HG03469 (cell line): ENCODE results near the gene ANTXR2.

Source experiments
- ATAC-seq: cut with Tn5 transposase; IDR thresholded peaks from one replicate; pipeline ENCODE4 v1.9.1; 2021; ENCODE audit warnings: mild to moderate bottlenecking, moderate library complexity, moderate number of reproducible peaks; ENCODE audit not compliant: unreplicated experiment

The ANTXR2 gene

DNA sequence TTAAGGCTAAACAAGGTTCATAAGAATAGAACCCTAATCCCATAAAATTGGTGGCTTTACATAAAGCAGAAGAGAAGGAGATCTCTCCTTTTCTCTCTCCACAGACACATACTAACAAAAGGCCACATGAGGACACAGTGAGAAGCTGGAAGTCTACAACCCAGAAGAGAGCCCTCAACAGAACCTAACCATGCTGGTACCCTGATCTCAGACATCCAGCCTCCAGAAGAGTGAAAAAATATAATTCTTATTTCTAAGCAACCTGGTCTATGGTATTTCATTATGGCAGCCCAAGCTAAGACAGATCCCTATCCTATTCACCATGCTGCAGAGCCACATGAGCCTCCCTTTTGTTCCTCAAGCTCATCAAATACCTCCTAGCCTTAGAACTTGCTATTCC lies 195.5 kb downstream of the ANTXR2 start:
- ATAC-seq, result no peak

DNA sequence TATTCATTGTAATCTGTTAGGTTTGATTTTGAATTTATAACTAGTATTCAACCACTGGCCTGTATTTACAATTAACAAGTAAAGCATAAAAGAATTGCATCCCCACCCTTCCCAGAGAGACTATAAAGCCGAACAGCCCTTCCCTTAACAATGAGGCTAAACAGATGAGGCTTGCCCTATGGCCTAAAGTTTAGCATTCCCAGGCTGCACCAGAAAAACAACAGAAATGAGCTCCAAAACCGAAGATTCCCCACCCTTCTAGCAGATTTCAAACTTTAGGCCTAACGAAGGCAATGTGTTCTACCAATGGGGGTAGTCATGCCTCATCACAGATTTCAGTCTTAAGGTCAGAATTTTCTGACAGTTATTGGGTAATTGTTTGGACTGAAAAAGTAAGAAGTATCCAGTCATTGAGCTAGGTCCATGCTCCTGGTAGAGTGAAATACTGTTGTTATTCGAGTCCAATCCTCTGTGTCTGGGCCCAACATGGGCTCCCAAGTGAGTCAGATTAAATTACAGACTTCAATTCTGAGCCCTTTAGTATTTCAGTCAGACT lies 197.6 kb downstream of the ANTXR2 start:
- ATAC-seq, result no peak

- no peak for ATAC-seq
These were observed 198.8 kb downstream of the ANTXR2 start for GRCh38 chr4:79874197-79874596.

- ATAC-seq, result no peak
These were observed 200.3 kb downstream of the ANTXR2 start for GRCh38 chr4:79872738-79873137.

DNA sequence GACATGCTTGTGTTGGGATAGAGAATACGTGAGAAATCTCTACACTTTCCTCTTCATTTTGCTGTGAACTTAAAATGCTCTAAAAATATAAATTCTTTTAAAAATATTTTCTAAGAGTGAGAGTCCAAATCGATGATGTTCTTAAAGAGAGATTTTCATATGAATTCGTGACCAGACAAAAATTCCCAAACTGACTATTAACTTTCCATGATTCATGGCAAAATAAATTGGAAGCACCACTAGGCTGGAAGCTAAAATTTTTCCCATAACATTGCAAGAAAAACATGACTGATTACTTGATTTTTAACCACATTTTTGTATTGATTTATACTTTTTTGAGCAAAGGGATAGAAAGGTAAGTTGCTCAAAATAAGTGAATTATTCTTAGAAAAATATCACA lies 201.1 kb downstream of the ANTXR2 start:
- no peak for ATAC-seq

- ATAC-seq, result no peak
These were observed 203.3 kb downstream of the ANTXR2 start for GRCh38 chr4:79869597-79870237.

DNA sequence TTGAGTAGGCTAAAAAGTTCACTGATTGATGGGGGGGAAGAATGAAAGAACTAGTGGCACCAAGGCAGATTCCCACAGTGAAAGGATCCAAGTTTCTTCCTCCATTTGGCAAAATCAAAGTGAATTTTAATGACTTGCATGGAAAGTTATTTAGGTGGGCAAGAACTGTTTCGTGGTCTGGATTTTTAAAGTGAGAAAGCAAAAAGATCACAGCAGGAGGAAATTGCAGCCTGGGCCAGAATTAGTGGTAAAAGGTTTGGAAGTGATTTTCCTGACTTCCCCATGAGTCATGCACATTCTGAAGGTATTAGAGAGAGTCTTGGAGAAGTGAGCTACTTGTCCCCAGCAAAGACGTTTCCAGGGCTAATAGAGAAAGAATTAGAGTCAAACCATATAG lies 207.8 kb downstream of the ANTXR2 start:
- ATAC-seq, result no peak

GRCh38 chr4:79864500-79865200 lies 208.4 kb downstream of the ANTXR2 start:
- ATAC-seq, result no peak

GRCh38 chr4:79863333-79863732 lies 209.7 kb downstream of the ANTXR2 start:
- no peak for ATAC-seq

DNA sequence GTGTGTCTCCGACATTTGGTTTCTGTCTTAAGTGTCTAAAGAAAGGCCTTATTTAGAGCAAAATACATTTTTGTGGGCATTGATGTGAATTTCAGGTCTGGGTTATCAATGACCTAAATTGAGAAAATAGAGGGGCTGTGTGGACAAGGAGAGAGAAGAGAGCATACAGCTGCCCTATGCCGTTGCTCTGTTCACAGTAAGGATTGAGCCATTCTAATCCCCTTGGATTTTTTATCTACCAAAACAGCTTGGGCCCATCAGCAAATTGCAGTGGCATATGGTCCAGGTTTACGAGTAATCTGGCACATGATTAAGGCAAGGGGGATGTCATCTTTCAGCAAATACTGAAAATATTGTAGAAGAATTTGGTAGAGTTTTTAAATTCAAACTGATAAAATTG lies 210.2 kb downstream of the ANTXR2 start:
- no peak for ATAC-seq

DNA sequence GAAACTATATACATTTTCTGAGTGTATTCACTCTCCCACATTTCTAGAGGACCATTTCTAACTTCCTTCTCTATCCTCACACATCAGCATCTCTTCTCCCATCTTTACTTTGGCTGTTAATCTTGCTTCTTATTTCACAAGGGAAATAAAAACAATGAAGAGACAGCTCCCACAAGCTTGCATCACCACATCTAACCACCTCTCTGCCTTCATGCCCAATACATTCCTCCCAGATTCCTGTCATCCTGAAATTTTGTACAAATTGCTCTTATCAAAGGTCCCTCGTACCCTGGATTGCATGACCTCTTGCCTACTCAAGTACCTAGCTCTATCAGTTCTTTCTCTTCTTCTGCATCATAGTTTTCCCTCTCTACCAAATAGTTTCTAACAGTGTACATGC lies 215.2 kb downstream of the ANTXR2 start:
- no peak for ATAC-seq

DNA sequence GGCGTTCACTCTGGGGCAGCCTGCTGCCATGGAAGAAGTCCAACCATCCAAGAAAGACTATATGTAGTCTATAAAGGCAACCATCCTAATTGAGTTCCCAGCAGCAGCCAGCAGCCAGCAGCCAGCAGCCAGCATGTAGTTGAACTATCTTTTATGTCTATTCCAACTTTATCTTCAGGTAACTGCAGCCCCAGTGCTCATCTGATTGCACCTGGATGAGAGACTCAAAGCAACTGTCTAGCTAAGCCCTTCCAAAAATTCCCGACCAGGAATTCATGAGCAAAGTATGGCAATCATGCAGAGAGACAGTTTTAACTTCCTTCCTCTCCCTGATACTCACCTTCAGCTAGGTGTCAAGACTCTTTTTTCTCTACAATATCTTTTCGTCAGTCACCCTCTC lies 216.8 kb downstream of the ANTXR2 start:
- ATAC-seq, result no peak

DNA sequence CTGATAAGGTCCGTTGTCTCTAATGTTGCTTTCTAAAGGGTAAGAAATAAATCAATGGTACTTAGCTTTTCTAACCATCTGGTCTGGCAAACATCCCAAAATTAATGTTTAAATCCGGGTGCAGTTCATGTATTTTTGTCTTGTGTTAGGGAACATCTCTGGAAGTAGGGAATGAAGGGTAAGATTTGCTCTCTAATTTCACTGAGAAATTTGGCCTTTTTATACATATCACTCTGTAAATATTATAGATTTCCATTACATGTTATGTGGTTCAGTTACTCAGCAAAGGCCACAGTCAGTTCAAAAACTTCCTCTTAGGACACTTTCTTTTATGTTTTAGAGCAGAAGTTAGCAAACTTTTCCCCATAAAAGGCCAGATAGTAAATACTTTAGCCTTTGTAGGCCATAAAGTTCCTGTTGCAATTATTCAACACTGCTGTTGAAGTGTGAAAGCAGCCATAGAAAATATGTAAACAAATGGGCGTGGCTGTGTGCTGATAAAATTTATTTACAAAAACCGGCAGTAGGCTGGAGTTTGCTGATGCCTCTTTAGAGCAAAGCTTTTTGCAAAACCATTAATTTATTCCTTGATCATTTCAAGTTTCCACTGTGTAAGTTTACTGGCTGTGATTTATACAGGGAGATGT lies 218.1 kb downstream of the ANTXR2 start:
- no peak for ATAC-seq

GRCh38 chr4:79852305-79852730 lies 220.7 kb downstream of the ANTXR2 start:
- no peak for ATAC-seq

GRCh38 chr4:79851625-79852304 lies 221.3 kb downstream of the ANTXR2 start:
- no peak for ATAC-seq
